C4-2B (cell line): ENCODE measurements around the gene MRAP2.

ENCODE experiments used
- H3K27ac ChIP-seq: fragments of 450-650 bp; 2 replicates; pipeline ENCODE4 v1.5.1; 2017
- CTCF ChIP-seq: fragments of 450-650 bp; conservative IDR thresholded peaks from 2 replicates; pipeline ENCODE4 v1.5.1; 2017; ENCODE audit warnings: mild to moderate bottlenecking
- ZFX ChIP-seq: fragments of 450-650 bp; IDR thresholded peaks from 2 replicates; pipeline ENCODE4 v1.6.1; 2017

MRAP2 gene

GRCh38 chr6:84052204-84052882, 18.8 kb downstream of the MRAP2 start:
- TF ChIP-seq CTCF (no peak), ZFX (no peak)
- no peak overlapping the region for H3K27ac ChIP-seq

GRCh38 chr6:84052883-84053241, 19.3 kb downstream of the MRAP2 start:
- TF ChIP-seq CTCF (no peak), ZFX (no peak)
- no peak overlapping the region for H3K27ac ChIP-seq

- H3K27ac ChIP-seq = no peak overlapping the region
- TF ChIP-seq CTCF (no peak), ZFX (no peak)
These were observed 22.1 kb downstream of the MRAP2 start for GRCh38 chr6:84055647-84056046.

- H3K27ac ChIP-seq = no peak overlapping the region
- TF ChIP-seq ZFX (no peak), CTCF (no peak)
These were observed 24.3 kb downstream of the MRAP2 start for GRCh38 chr6:84057908-84058307.

GRCh38 chr6:84059082-84059481, 25.5 kb downstream of the MRAP2 start:
- TF ChIP-seq ZFX (no peak), CTCF (no peak)

GRCh38 chr6:84061174-84061573, 27.6 kb downstream of the MRAP2 start:
- TF ChIP-seq ZFX (no peak), CTCF (no peak)

More at GRCh38 chr6:84059082-84059481, 25.5 kb downstream of the MRAP2 start:
- no peak overlapping the region for H3K27ac ChIP-seq

GRCh38 chr6:84061613-84062398, 28.2 kb downstream of the MRAP2 start:
- TF ChIP-seq ZFX (no peak), CTCF (no peak)
- no peak overlapping the region for H3K27ac ChIP-seq

More at GRCh38 chr6:84061174-84061573, 27.6 kb downstream of the MRAP2 start:
- no peak overlapping the region for H3K27ac ChIP-seq
